ENCODE data around the gene WDFY4.

The WDFY4 gene

GRCh38 chr10:48926764-48927540, 242.3 kb downstream of the WDFY4 start:
- DNase-seq = no peak

DNA sequence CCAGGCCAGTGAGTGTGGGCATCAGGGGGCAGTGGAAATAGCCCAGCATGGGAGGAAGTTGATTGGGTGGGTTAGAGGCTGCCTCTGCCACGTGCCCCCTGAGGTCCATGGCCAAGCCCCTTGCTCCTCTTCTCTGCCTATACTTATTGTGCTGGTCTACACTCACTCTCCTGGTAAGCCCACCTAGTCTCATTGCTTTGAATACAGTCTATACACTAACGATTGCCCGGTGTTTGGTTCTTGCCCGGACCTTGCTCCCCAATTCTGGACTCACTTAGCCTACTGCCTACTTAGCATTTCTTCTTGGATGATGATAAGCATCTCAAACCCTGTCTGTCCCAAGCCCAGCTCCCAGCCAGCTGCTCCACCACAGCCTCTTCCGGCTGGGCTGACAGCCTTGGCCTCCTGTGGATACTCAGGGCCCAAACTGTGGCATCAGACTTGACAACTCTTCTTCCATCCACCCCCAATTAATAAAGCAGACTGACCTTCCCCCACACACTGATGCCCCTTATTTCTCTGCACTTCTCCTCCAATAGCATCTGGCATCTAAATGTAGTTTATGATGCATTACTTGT, 244.8 kb downstream of the WDFY4 start:
- DNase-seq = no peak

DNA sequence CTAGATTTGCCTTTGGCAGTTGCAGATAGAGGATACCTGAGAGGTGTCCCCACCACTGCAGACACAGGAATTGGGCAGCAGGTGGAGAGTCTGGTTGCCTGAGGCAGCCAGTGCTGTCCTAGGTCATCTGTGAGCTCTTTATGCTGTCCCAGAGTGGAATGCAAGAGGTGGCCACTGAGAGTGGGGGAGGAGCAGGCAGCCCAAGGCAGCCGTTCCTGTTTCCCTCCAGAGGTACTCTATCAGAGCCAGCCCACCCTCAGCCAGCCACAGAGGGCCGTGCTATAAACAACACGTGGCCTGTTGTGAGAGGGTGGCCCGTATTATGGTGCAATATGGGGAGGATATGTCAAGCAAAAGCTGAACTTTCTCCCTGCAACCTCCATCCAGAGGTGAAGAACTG, 246.5 kb downstream of the WDFY4 start:
- DNase-seq = no peak

- no peak for DNase-seq
Measured at GRCh38 chr10:48932831-48933664, 248.4 kb downstream of the WDFY4 start.

DNA sequence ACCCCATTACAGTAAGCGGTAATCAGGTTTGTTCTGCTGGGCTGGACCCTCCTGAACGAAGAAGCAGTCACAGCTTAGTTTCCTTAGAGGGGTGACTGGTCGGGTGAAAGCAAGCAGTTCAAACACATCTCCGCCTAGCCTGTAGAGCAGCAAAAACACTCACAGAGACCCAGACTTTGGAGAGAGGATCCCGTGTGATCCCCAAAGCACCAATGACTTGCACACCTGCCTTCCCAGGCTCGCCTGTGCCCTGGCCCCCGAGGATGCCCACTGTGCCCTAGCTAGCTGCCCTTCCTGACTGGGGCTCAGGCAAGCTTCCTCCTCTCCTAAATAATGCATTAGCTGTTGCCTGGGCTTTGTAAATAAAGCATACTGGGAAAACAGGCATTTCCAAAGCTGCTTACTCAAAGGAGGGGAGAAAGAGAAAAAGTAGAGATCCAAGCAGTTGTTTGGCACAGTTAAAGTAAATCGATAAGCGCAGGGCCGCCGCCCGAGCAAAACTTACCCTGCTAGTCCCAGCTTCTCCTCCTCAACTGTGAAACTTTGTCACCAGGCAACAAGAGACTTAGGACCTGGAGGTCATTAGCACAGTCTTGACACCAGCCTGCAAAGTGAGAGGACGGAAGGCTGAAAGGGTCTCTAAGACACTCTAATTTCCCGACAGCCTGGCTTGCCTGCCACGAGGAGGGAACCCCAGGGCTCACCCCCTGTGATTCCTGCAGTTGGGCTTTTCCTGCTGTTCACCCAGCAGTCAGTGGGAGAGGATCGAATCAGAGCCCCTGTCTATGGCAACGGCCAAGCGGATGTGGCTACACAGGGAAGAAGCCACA, 250.2 kb downstream of the WDFY4 start:
- no peak for DNase-seq

- DNase-seq = no peak
Measured at GRCh38 chr10:48935577-48935976, 250.9 kb downstream of the WDFY4 start.

GRCh38 chr10:48937796-48938195, 253.1 kb downstream of the WDFY4 start:
- DNase-seq = no peak

DNA sequence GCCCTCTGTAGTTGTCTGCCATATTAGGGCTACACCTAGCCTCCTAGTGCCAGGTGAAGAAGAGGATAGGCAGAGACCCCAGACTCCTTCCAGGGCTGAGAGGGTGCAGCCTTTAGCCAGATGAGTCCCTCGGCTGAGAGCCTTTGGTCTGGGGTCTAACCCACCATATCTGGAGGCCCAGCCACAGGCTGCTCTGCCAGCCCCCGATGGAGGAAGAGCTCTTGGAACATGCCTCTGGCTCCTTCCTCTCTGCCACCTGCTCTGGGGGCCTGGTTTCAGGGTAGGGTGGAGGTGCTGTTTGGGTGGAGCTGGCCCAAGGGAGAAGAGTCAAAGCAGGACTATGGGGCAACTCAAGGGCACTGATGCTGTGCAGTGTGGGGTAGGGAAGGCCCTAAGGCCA, 253.6 kb downstream of the WDFY4 start:
- no peak for DNase-seq

DNA sequence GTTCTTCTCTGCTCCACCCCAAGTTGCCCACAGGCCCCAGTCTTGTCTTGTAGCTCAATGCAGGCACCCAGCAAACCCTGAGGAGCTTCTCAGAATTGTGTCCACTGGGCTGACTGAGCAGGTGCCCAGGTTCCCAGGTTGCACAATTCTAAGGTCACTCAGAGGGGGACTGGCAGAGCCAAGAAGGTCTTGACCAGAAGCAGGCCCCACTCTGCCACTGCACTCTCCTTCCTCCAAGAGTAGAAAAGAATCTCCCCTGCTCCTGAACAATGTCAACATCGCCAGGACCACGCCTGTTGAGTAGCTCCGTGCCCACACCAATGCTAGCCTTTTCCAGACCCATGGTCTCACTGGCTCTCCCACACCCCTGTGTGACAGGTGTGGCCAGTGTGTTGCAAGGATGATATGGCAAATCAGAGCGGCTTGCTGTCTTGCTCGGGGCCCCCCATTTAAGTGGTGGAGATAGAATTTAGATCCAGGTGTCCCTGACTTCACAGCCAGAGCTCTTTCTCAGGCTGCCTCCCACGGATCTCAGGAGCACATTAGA, 254.4 kb downstream of the WDFY4 start:
- DNase-seq = no peak

DNA sequence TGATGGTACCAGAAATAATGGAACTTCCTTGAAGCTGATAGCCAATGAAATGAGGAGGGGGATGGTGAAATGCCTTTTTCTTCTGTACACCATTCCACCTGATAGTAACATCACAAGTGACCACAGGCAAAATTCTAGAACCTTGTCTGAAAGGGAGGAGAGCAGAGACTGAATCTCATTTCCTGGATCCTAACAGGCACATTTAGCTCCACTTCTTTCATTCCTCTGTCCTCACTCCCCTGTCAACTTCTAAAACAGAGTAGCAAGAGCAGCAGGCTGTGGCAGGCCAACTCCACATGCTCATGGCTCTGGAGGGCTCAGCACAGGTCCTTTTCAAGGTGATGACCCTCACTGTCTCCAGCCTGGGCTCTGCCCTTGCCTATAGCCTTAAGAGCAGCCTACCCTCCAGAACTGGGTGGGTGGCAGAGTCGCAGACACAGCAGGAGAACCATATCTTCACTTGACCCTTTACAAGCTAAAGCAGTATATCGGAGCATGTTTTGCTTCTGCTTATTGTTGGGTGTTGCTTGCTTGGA, 255.2 kb downstream of the WDFY4 start, which contains the start of gene LRRC18:
Gene LRRC18 (minus strand): TSS at position 51 of the 536 bp plus-strand sequence. CDS start 25,685 bp downstream, outside the sequence.
- no peak for DNase-seq

DNA sequence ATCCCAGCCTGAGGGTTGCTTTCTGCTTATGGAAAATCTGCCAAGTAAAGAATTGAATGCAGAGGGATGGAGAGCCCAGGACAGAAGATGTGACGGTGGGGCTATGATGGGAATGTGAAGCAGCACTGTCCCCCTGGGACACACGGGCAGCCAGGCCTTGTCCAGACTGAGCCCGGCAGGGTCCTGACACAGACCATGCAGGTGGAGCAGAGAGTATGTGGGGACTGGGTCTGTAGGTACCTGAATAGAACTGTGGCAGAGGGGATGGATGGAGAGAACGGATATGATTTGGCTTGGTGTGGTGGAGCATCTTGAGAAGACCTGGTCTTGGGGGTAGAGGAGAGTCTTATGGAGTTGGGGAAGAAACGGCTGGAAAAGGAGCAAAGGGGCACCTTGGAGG, 255.7 kb downstream of the WDFY4 start:
- no peak for DNase-seq

DNA sequence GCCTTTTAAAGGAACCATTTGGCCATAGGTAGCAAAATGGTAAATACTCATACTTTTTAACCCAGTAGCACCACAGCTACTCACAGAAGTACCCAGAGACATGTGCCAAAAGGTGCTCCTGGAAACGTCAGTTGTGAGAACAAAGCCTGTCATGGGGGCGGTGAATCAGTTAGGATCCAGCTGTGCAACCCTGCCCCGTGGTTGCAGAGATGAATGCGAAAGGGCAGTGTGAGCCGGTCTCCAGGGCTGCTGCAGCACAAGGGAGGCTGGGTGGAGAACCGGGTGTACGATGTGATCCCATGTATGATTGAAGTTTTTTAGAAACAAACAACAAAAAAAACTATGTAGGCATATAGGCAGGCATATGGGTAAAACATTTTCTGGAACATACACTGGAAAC, 256.3 kb downstream of the WDFY4 start:
- DNase-seq = no peak

- no peak for DNase-seq
Measured at GRCh38 chr10:48941427-48942075, 256.9 kb downstream of the WDFY4 start.

DNA sequence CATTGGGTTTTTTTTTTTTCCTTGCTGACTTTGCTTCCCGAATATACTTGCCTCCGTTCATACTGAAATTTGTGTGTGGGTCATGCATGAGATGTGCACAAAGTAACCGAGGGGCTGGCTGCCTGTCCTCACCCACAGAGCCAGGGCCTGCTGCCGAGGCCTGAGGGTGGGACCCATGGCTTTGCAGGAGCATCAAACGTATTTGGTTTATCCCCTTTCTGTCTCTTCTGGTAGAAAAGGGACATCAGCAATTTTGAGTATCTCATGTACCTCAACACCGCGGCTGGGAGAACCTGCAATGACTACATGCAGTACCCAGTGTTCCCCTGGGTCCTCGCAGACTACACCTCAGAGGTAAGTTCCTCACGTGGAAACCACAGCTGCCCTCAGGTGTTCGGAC, 258.4 kb downstream of the WDFY4 start:
- no peak for DNase-seq

DNA sequence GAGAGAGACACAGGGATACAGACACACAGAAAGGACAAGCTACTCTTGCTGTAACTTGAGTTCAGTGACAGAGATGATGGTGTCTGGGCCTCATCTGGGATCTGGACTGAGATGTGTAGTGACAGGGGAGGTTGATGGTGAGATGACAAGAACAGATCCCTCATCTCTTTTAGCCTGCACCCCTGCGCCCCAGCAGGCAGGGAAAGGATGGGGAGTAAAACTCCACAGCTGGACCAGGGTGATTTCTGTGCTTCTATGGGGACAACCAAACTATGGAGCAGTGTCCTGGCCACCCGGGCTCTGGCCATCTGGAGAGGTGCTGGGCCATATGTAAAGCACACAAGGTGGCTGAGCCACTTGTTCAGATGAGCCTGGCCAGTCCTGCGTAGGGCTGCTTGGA, 259.5 kb downstream of the WDFY4 start:
- no peak for DNase-seq

DNA sequence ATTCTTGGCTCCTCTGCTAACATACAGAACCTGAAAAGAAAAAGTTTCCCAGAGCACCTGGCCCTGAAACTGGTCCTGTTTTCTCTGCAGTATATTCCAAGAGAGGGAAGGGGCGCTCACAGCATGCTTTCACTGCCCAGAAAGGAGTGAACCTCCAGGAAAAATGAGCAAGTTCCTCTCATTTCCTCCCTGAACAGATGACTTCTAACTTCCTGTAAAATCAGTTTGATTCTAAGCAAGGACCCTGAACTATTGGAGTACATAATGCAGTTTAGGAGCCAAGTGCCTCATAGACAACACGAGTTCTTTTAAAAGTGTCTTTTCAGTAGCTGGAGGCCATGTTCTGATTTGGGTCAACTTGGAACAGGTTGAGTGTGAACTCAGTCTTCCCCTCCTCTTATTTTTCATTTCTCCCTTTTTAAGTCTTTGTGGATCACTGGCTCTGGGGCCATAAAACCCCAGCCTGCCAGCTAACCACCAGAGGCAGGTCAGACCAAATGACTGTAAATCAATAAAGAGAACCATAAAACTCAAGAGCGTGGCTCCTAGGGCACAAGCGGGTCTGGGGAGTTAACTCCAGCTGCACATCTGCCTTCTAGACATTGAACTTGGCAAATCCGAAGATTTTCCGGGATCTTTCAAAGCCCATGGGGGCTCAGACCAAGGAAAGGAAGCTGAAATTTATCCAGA, 260.9 kb downstream of the WDFY4 start:
- DNase-seq = no peak

DNA sequence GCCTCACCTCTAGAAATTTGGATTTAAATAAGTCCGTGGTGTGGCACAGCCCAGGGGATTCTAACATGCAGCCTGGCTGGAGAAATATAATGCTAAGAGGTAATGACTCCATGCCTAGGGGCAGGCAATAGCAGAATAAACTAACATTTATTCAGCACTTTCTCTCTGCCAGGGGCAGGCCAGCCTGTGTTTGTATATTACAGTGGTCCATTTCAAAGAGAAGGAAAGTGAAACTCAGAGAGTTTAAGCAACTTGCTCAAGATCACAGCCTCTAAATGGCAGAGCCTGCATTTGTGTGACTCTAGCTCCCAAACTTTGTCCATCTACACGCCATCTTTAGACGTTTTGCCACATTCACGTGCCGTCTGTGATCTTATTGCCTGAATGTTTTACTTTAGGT, 261.7 kb downstream of the WDFY4 start:
- no peak for DNase-seq

DNA sequence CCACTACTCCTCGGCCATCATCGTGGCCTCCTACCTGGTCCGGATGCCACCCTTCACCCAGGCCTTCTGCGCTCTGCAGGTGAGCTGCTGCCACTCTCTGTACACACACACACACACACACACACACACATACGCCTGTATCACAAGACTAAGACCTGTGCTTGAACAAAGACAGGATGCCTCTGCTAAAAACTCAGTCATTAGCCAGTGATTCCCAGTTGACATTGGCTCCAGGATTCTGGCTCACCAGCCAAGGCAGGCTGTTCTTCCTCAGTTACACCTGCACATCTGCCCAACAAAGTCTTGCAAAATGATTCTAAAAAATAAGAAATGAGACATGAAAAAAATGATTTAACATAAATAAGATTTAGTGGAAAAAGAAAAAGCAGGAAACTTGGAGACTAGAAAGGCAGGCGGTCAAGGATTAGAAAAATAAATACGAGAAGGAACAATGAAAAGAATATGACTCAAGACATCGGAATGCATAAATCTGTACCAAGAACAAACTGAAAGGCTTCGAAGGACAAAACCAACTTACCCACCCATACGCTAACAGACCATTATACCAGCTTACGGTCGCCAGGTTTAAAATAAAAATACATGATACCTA, 262.3 kb downstream of the WDFY4 start:
- DNase-seq = no peak

DNA sequence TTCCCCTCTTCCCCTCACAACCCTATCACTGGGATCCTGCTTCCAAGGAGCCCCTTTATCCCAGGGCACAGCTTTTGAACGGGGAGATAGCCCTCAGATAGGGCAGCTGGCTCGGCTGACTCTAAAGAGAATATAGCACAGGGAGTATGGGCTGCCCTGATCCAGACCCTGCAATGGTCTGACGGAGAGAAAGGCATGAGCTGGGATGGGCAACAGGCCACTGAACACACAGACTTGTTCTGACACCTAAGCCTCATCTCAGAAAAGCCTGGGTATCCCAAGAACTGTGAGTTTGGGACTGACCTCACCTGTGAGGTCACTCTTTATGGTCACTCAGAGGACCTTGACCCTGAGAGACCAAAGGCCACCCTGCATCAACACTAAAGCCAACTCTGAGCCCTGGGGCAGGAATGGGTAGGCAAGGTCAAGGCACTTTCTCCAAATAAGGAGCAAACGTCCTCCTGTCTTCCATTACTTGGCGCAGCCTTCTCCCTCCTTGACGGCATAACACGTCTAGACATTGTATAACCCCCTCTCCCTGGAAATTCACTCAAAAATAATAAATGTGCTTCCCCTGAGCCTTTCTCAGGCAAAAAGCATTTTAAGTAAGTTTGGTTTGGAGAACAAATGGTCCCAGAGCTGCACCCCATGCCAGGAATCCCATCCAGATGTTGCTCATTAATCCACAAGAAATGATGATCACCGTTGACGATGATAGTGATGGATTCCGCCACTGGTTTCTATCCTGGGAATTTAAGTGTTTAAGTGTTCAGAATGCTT, 263.2 kb downstream of the WDFY4 start:
- DNase-seq = no peak
